ENCODE data around the gene CEP72. TPM values are rescaled to one million over a fixed set of nuclear protein-coding genes. Genes with fewer than 3 reads are reported as not detected.

Gene CEP72
- total and polyA plus RNA-seq, 2 of the 13 experiments (the other 11 are each of a cell fraction or from before 2014, with no cell fraction given) = 3.4 to 9.4 TPM

DNA sequence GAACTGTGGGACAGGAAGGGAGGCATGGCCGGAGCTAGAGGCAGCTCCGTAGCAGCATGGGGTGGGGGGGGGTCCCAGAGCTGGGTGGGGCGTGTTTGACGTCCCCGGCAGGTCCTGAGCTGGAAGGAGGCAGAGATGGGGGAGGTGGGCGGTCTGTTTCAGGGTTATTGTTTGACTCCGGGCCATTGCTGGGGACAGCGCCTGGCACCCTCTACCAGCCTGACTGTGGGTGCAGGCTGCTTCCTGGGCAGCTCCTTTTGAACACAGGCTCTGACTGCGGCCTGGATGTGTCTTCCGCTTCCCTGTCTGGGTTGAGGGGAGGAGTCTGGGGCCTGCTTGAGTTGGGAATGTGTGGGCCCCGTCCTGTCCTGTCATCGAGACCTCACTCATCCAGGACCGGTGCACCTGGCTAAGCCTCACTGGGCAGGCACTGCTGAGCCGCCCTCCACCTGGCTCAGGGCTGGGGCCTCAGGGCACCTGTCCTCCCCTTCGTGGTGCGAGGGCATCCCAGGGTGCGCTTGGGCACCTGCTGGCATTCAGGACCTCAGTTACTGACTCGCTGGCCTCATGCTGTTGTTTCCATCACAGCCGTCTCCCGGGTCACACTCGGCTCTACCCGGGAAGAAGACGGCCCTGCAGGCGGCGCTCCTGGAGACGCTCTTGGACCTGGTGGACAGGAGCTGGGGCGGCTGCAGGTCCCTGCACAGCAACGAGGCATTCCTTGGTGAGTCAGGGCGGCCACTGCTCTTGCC lies 26.5 kb downstream of the CEP72 start:
- Histone ChIP-seq H3K27me3 (ENCODE audit: control insufficient read depth in 1 of 2, insufficient read depth in 2 of 2, low read length in 2 of 2) (no peaks in the 10 kb centered on the region), H3K4me3 (replicated peaks in 1 of 3; ENCODE audit: insufficient read depth in 1 of 3, low read depth in 2 of 3, low read length in 3 of 3) (no peak overlapping the region), H3K4me1 (ENCODE audit: insufficient read depth, low read length) (no peaks in the 10 kb centered on the region), H3K27ac (ENCODE audit: extremely low read length, insufficient read depth, low read length) (no peak overlapping the region), H3K9ac (ENCODE audit: insufficient read depth, low read depth, low read length) (no peak overlapping the region), H3K36me3 (replicated peaks in 1 of 2; ENCODE audit: control insufficient read depth in 1 of 2, insufficient read depth in 2 of 2, low read length in 2 of 2) (peaks cover 24 to 65% of the 10 kb centered on the region in 2 experiments), H2AFZ (ENCODE audit: low read length) (no peak overlapping the region), H3K9me3 (ENCODE audit: low read length) (no peaks in the 10 kb centered on the region), H3K79me2 (ENCODE audit: insufficient read depth, low read length) (no peaks in the 10 kb centered on the region), H3K4me2 (ENCODE audit: low read depth, low read length) (no peak overlapping the region), H4K20me1 (ENCODE audit: insufficient read depth, low read length) (no peaks in the 10 kb centered on the region)
- FAIRE-seq (no peak), ATAC-seq (no peak), DNase-seq (ENCODE audit: low spot score) (no peak)
- WGBS (ENCODE audit: low lambda C conversion rate) = 94% methylated on average over 15 of the region's 29 CpGs
- BruUV-seq (replicated peaks) = no TSS peak
- ChIA-PET CTCF (ENCODE audit: low intra/inter-chr PET ratio, low total read pairs) (no interaction called here), POLR2A (no interaction called here)
- in situ Hi-C loops (cut with HindIII; ENCODE audit: extremely low pct_ligation_motif_present, low pct_unique_long_range_greater_than_20kb) (no loop called here), intact Hi-C loops (cut with micrococcal nuclease; ENCODE audit: unreplicated experiment) (no loop called here)
- TF ChIP-seq FOXP1 (IDR thresholded peaks at IDR 0.05) = no peak
- no peak for TF ChIP-seq FOXP1 (CRISPR knock-in tag; IDR thresholded peaks at IDR 0.05)
- TF ChIP-seq AGO2 (optimal IDR thresholded peaks at IDR 0.05; ENCODE audit: low read depth, low read length) = peak; percentile 28

DNA sequence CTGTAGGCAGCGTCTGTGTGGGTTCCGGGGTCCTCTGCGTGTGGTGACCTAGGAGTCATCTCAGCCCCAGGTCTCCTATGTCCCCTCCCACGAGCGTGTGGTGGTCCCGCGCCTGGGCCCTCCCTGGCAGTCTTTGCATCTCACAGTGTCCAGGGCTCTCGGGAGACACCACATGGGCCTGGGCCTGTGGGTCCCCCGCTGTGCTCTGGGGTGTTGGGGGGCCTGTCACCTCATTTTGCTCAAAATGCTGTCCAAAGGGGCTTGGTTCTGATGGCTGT lies 27.1 kb downstream of the CEP72 start:
- H3K79me2 ChIP-seq (ENCODE audit: insufficient read depth, low read length) = no peaks in the 10 kb centered on the region
- 100% methylated on average over 1 of the region's 9 CpGs for whole genome bisulfite sequencing (ENCODE audit: low lambda C conversion rate)
- no TSS peak for BruUV-seq (replicated peaks)
- no peak for DNase-seq (ENCODE audit: low spot score)
- ChIA-PET POLR2A (no interaction called here), CTCF (ENCODE audit: low intra/inter-chr PET ratio, low total read pairs) (no interaction called here)
- H3K36me3 ChIP-seq (replicated peaks in 1 of 2; ENCODE audit: control insufficient read depth in 1 of 2, insufficient read depth in 2 of 2, low read length in 2 of 2) = peaks cover 23 to 63% of the 10 kb centered on the region in 2 experiments
- H2AFZ ChIP-seq (ENCODE audit: low read length) = no peak overlapping the region
- no peak overlapping the region for H3K4me3 ChIP-seq (replicated peaks in 1 of 3; ENCODE audit: insufficient read depth in 1 of 3, low read depth in 2 of 3, low read length in 3 of 3)
- no peaks in the 10 kb centered on the region for H4K20me1 ChIP-seq (ENCODE audit: insufficient read depth, low read length)
- no peak overlapping the region for H3K27ac ChIP-seq (ENCODE audit: extremely low read length, insufficient read depth, low read length)
- no peaks in the 10 kb centered on the region for H3K4me1 ChIP-seq (ENCODE audit: insufficient read depth, low read length)
- H3K9ac ChIP-seq (ENCODE audit: insufficient read depth, low read depth, low read length) = no peak overlapping the region
- no peaks in the 10 kb centered on the region for H3K27me3 ChIP-seq (ENCODE audit: control insufficient read depth in 1 of 2, insufficient read depth in 2 of 2, low read length in 2 of 2)
- H3K4me2 ChIP-seq (ENCODE audit: low read depth, low read length) = no peak overlapping the region
- no peak for ATAC-seq
- in situ Hi-C loops (cut with HindIII; ENCODE audit: extremely low pct_ligation_motif_present, low pct_unique_long_range_greater_than_20kb) (no loop called here), intact Hi-C loops (cut with micrococcal nuclease; ENCODE audit: unreplicated experiment) (no loop called here)
- no peaks in the 10 kb centered on the region for H3K9me3 ChIP-seq (ENCODE audit: low read length)
- TF ChIP-seq SIX1 (CRISPR knock-in tag; IDR thresholded peaks at IDR 0.05; ENCODE audit: borderline replicate concordance) (no peak), ZNF629 (CRISPR knock-in tag; conservative IDR thresholded peaks at IDR 0.05) (no peak), AGO2 (optimal IDR thresholded peaks at IDR 0.05; ENCODE audit: low read depth, low read length) (peak; percentile 22), REL (CRISPR knock-in tag; conservative IDR thresholded peaks at IDR 0.05) (no peak), HES4 (CRISPR knock-in tag; IDR thresholded peaks at IDR 0.05; ENCODE audit: borderline replicate concordance) (no peak)
- no peak for FAIRE-seq

All from HepG2 (cell line).